Lung (tissue), 12 donors: ENCODE data around the gene SLCO2A1. TPM values are rescaled to one million over a fixed set of nuclear protein-coding genes. Genes with fewer than 3 reads are reported as not detected.

ENCODE experiments used
- ATAC-seq: fragments of 200-7000 bp; cut with Tn5 transposase; one replicate; pipeline ENCODE4 v1.9.1; 2020; ENCODE audit warnings: moderate number of reproducible peaks; ENCODE audit not compliant: insufficient read depth, low FRiP score
- DNase-seq, 3 donors: peaks; one replicate each; pipeline ENCODE4 v3.0.0-alpha.2; 2013 to 2017
- H3K27ac ChIP-seq, 2 donors: one replicate each; pipeline ENCODE4 v1.5.1; 2013; ENCODE audit warnings: mild to moderate bottlenecking in 2 of 2, moderate library complexity in 2 of 2, control low read depth in 1 of 2, inconsistent platforms in 1 of 2, low read depth in 1 of 2, low read length in 1 of 2
- H3K27me3 ChIP-seq, 3 donors: one replicate each; pipeline ENCODE4 v1.5.1; 2013; ENCODE audit warnings: low read length in 2 of 3; ENCODE audit not compliant: control insufficient read depth in 3 of 3, insufficient read depth in 3 of 3
- H3K36me3 ChIP-seq, 4 donors: one replicate each; pipeline ENCODE4 v1.5.1; 2013; ENCODE audit warnings: low read length in 4 of 4, mild to moderate bottlenecking in 1 of 4, moderate library complexity in 1 of 4; ENCODE audit not compliant: control insufficient read depth in 4 of 4, insufficient read depth in 4 of 4
- H3K4me1 ChIP-seq, 5 donors: one replicate each; pipeline ENCODE4 v1.5.1; 2013; ENCODE audit warnings: low read length in 5 of 5, mild to moderate bottlenecking in 2 of 5, moderate library complexity in 1 of 5; ENCODE audit not compliant: control insufficient read depth in 5 of 5, insufficient read depth in 5 of 5
- H3K4me3 ChIP-seq: one replicate; pipeline ENCODE4 v1.5.1; 2013; ENCODE audit warnings: mild to moderate bottlenecking, control low read depth, moderate library complexity
- H3K9ac ChIP-seq, 2 donors: one replicate each; pipeline ENCODE4 v1.5.1; 2013; ENCODE audit warnings: low read length in 2 of 2, control low read depth in 1 of 2; ENCODE audit not compliant: insufficient read depth in 1 of 2
- H3K9me3 ChIP-seq, 4 donors: one replicate each; pipeline ENCODE4 v1.5.1; 2013; ENCODE audit warnings: low read length in 3 of 4, mild to moderate bottlenecking in 1 of 4, moderate library complexity in 1 of 4; ENCODE audit not compliant: control insufficient read depth in 4 of 4, insufficient read depth in 3 of 4
- CTCF ChIP-seq: IDR thresholded peaks from 2 replicates; pipeline ENCODE4 v1.5.1; 2012; ENCODE audit warnings: mild to moderate bottlenecking; ENCODE audit errors: control extremely low read depth, extremely low read depth
- WGBS, 2 donors: extraction: QIAGEN DNeasy Blood & Tissue Kit; methylation state at CpG; one replicate each; pipeline ENCODE4 v1.1.7; 2013; 5-methylcytosine and 5-hydroxymethylcytosine counted together
- polyA plus RNA-seq, 2 donors: library from polyadenylated mRNA; stranded (reverse); fragments of 200-250 nt; gene quantifications; one replicate each; pipeline ENCODE4 v1.2.1, GENCODE V29; 2013
- total RNA-seq, 2 donors: library from RNA; depleted of rRNA in 1 of 2; stranded (reverse); fragments of >200 nt in 1 of 2; gene quantifications; one replicate each; pipeline ENCODE4 v1.2.1, GENCODE V29; 2014 to 2021
- donor health status: control.
- donor health status: control.
- donor health status: Bipolar disorder and iron deficiency.
- donor health status: healthy.
- donor health status: DM: yes; HTN: yes; CAD: no.

SLCO2A1 gene
- total and polyA plus RNA-seq, 4 donors: 27.2 to 131 (median 42.7) TPM

GRCh38 chr3:133983126-133983525 lies 46.6 kb downstream of the SLCO2A1 start:
- no peak for TF ChIP-seq CTCF
- ATAC-seq (no peak), DNase-seq (peak in 1 of 3 donors; percentile 1)
- H3K4me1 ChIP-seq: peaks cover 0 to 14% (median 6%) of the 10 kb centered on the region in 5 donors
- H3K4me3 ChIP-seq: no peak overlapping the region
- H3K9ac ChIP-seq: no peak overlapping the region
- WGBS, 2 donors: 82 to 84% methylated on average over 7 of the region's 7 CpGs
- no peaks in the 10 kb centered on the region for H3K27me3 ChIP-seq
- H3K27ac ChIP-seq: no peak overlapping the region
- no peaks in the 10 kb centered on the region for H3K36me3 ChIP-seq
- peaks cover 0 to 2% (median 0%) of the 10 kb centered on the region in 4 donors for H3K9me3 ChIP-seq

- WGBS, 2 donors: 75 to 87% methylated on average over 4 of the region's 4 CpGs
- Histone ChIP-seq H3K4me1 (peaks cover 0 to 6% (median 0%) of the 10 kb centered on the region in 5 donors), H3K27ac (peak overlapping the region in 1 of 2 donors; percentile 42), H3K27me3 (no peaks in the 10 kb centered on the region), H3K9me3 (peaks cover 0 to 2% (median 0%) of the 10 kb centered on the region in 4 donors), H3K9ac (no peak overlapping the region), H3K4me3 (no peak overlapping the region), H3K36me3 (no peaks in the 10 kb centered on the region)
- DNase-seq: no peak
- no peak for TF ChIP-seq CTCF
- peak; percentile 30 for ATAC-seq
Observed at GRCh38 chr3:133980550-133980949, 49.2 kb downstream of the SLCO2A1 start.

- 95 to 96% methylated on average over 2 of the region's 2 CpGs for WGBS, 2 donors
- DNase-seq (no peak), ATAC-seq (no peak)
- peaks cover 0 to 2% (median 0%) of the 10 kb centered on the region in 4 donors for H3K9me3 ChIP-seq
- H3K4me1 ChIP-seq: peaks cover 0 to 6% (median 0%) of the 10 kb centered on the region in 5 donors
- H3K27me3 ChIP-seq: no peaks in the 10 kb centered on the region
- no peaks in the 10 kb centered on the region for H3K36me3 ChIP-seq
- H3K9ac ChIP-seq: no peak overlapping the region
- TF ChIP-seq CTCF: no peak
- H3K27ac ChIP-seq: peak overlapping the region in 1 of 2 donors; percentile 42
- no peak overlapping the region for H3K4me3 ChIP-seq
Observed at GRCh38 chr3:133980035-133980434, 49.7 kb downstream of the SLCO2A1 start.

- H3K27ac ChIP-seq: peak overlapping the region in 1 of 2 donors; percentile 42
- 31 to 48% methylated on average over 7 of the region's 7 CpGs for WGBS, 2 donors
- no peak for TF ChIP-seq CTCF
- ATAC-seq: no peak
- no peak for DNase-seq
- H3K9ac ChIP-seq: no peak overlapping the region
- no peaks in the 10 kb centered on the region for H3K36me3 ChIP-seq
- H3K9me3 ChIP-seq: peaks cover 0 to 2% (median 0%) of the 10 kb centered on the region in 4 donors
- no peaks in the 10 kb centered on the region for H3K27me3 ChIP-seq
- no peak overlapping the region for H3K4me3 ChIP-seq
- peaks cover 0 to 6% (median 0%) of the 10 kb centered on the region in 5 donors for H3K4me1 ChIP-seq
Observed at GRCh38 chr3:133979553-133979952, 50.2 kb downstream of the SLCO2A1 start.
